ENCODE measurements around the gene ZDHHC4. TPM values are rescaled to one million over a fixed set of nuclear protein-coding genes. Genes with fewer than 3 reads are reported as not detected.

ZDHHC4 gene
- 26.7 and 28.3 TPM in 2 replicates for total RNA-seq

DNA sequence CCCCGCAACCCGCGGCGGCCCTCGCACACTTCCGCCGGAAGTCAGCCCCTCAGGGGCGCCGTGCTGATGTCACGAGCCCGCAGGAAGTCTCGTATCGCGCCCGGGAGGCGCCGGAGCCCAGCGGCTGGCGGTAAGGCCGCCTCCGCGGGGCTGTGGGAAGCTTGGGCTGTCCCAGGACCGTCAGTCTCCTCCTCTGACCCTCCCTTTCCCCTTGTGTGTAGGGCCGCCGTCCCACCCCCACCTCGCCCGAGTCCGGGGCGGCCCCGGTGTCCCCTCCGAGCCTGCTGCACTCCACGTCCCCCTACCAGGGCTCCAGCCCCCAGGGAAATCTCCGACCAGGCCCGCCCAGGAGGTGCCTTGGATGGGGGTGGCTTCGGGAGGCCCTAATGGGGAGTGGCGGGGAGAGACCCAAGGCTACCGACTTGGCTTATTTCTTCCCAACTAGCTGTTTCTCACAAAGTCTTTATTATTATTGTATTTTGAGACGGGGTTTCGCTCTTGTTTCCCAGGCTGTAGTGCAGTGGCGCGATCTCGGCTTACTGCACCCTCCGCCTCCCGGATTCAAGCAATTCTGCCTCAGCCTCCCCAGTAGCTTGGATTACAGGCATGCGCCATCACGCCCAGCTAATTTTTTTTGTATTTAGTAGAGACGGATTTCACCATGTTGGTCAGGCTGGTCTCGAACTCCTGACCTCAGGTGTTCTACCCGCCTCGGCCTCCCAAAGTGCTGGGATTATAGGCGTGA lies at the start of gene ZDHHC4:
Gene ZDHHC4 (plus strand): TSS at position 86 of the 745 bp plus-strand sequence. CDS start 3,108 bp downstream, outside the sequence.
- Mint-ChIP-seq H3K9me3 (no peaks in the 10 kb centered on the region), H3K4me1 (peaks cover 18% of the 10 kb centered on the region), H3K4me3 (peak within 1 kb of the TSS; percentile 84), H3K36me3 (ENCODE audit: low read depth) (peaks cover 25% of the 10 kb centered on the region), H3K27me3 (peaks cover 3% of the 10 kb centered on the region), H3K27ac (peak within 1 kb of the TSS; percentile 90)
- peak; percentile 96 for DNase-seq
- intact Hi-C loops (cut with micrococcal nuclease) = loop anchor here (1.0 to 5.0 kb wide), 2 partner anchors 13 to 60 kb away; partner anchors contain the start of genes INTS15 and ZNF316

DNA sequence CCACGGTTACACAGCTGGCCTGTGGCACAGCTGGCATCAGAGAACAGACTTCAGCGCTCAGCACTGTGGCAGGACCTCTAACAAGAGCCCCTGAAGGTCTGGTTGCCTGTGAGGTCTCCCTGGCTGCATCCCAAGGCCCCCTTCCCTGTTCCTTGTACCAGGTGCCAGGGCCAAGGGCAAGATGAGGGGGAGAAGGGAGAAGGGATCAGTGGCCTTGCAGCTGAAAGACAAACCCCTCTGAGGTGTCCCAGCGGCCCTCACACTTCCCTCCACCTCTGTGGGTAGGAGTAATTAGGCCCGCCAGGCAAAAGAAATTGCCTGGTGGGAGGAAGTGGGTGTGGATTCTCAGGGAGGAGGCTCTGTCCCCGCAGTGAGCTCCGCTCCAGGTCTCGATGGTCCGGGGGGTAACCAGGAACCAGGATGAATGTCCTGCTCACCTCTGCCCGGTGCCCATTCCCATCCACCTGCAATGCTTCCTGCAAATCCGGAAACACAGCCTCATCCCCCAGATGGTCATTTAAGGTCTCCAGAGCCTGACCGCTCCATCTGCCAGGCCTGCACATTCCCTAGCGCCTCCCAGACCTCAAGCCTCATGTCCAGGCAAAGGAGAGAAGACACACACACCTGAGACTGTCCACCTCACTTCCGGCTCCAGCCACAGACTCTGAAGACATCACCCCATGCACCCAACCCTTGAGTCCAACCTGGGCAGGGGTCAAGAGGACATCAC lies 48.7 kb upstream of the ZDHHC4 start:
- peaks cover 8% of the 10 kb centered on the region for H3K4me1 Mint-ChIP-seq
- intact Hi-C loops (cut with micrococcal nuclease) = no loop called here
- H3K27ac Mint-ChIP-seq = no peak overlapping the region
- H3K9me3 Mint-ChIP-seq = no peaks in the 10 kb centered on the region
- no peak overlapping the region for H3K4me3 Mint-ChIP-seq
- peaks cover 39% of the 10 kb centered on the region for H3K27me3 Mint-ChIP-seq
- H3K36me3 Mint-ChIP-seq (ENCODE audit: low read depth) = no peaks in the 10 kb centered on the region
- DNase-seq = no peak

DNA sequence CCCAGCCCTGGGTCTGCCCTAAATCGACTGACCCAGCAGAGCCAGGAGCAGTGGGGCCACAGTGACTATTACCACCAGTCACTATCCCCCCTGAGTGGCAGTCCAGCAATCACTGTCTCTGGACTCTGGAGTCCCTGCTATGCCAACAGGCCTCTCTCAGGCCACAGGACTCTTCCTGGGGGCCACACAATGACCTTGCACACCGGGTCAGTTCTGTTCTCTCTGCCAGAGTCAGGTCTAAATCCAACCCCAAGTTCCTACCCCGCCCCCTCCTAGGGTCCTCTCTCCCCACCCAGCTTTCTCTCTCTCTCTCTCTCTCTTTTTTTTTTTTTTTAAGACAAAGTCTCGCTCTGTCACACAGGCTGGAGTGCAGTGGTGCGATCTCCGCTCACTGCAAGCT lies 47.6 kb upstream of the ZDHHC4 start:
- Mint-ChIP-seq H3K36me3 (ENCODE audit: low read depth) (no peaks in the 10 kb centered on the region), H3K9me3 (no peaks in the 10 kb centered on the region), H3K4me3 (peak overlapping the region; percentile 59), H3K4me1 (peaks cover 15% of the 10 kb centered on the region), H3K27ac (no peak overlapping the region), H3K27me3 (peaks cover 40% of the 10 kb centered on the region)
- intact Hi-C loops (cut with micrococcal nuclease) = no loop called here
- no peak for DNase-seq

DNA sequence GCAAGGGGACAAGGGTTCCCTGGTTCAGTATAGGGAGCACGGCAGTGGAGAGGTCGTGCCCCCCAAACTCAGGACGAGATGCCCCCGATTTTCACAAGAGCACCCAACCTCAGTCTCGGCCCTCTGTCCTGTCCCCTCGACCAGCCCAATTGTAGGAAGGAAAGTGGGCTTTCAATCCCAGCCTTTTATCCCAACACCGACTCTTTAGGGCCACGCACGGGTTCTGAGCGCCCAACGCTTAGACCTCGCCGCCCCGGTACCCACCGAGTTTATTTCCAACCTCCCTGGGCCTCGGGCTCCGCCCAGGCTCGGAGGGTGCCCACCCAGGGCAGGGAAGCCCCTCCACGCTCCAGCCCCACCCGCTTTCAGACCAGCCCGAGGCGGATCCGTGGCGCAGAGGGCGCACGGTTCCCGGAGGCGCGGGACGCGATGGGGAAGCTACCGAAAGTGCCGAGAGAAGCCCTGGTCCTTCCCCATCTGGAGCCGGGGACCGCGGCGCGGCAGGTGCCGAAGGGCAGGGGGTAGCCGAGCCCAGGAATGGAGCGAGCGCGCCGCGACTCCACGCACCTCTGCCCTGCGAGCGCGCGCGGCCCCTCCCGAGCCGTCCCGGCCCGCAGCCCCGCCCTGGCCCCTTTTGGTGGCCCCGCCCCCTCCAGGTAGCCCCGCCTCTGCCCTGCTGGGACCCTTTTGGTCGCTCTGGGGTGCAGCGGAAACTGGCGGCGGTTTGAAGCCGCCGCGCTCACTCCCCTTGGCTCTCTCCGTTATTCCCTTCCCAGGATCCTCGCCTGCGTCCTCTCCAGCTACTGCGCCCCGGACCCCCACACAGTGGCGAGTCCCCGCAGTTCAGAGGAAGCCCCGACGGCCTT lies 46.4 kb upstream of the ZDHHC4 start:
- peaks cover 47% of the 10 kb centered on the region for H3K27me3 Mint-ChIP-seq
- intact Hi-C loops (cut with micrococcal nuclease) = no loop called here
- H3K4me1 Mint-ChIP-seq = peaks cover 15% of the 10 kb centered on the region
- DNase-seq = peak; percentile 81
- H3K4me3 Mint-ChIP-seq = peak overlapping the region; percentile 79
- no peaks in the 10 kb centered on the region for H3K9me3 Mint-ChIP-seq
- H3K27ac Mint-ChIP-seq = no peak overlapping the region
- H3K36me3 Mint-ChIP-seq (ENCODE audit: low read depth) = no peaks in the 10 kb centered on the region

DNA sequence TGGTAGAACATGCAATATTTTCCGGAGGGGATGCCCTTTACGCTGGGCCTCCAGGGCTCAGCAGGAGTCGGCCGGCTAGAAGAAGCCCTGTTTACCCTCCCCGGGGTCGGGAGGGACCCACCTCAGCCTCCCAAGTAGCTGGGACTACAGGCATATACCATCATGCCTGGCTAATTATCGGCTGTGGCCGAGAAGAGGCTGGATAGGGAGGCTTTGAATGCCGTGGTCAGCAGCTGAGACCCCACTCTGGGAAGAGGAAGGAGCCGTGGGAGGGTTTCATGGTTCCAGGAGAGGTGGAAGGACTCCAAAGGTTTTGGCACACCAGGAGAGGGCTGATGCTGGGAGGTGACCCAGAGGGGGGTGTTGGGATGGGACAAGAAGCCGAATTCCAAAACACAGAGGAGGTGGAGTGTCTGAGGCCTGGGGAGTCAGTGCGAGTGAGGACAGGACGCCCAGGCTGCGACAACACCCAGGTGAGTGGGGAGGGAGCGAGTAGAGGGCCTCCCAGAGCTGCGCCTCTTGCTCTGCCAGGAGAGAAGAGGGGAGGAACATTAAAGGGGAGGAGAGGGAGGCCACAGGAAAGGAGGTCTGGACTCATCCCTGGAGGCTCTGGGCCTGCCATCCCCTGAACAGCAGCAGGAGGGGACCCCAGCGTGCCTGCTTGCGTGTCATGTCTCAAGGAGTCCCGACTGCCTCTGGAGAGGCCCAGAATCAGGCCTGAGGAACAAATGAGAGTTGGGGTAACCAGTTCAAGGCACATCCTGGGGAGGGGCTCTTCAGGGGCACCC lies 45.6 kb upstream of the ZDHHC4 start:
- peaks cover 47% of the 10 kb centered on the region for H3K27me3 Mint-ChIP-seq
- intact Hi-C loops (cut with micrococcal nuclease) = no loop called here

DNA sequence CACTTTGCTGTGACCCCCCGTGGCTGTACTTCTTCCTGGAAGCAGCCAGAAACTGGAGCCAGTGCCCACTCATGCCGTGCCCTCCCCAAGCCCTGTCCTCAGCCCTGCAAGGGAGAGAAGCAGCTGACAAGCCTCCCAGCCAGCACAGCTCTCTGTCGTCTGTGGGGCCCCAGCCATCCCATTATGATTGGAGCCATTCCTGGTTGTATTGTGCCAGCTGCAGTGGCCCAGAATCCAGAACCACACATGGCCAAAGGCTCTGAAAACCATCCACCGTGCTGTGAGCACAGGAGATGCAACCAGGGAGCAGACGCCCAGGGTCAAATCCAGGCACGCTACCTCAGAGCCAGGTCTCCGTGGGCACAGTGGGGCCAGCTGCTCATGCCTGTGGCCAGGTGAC lies 44.7 kb upstream of the ZDHHC4 start:
- Mint-ChIP-seq H3K27ac (no peak overlapping the region), H3K36me3 (ENCODE audit: low read depth) (no peaks in the 10 kb centered on the region), H3K4me3 (peak overlapping the region; percentile 4), H3K9me3 (no peaks in the 10 kb centered on the region), H3K4me1 (peaks cover 9% of the 10 kb centered on the region), H3K27me3 (peaks cover 39% of the 10 kb centered on the region)
- intact Hi-C loops (cut with micrococcal nuclease) = no loop called here
- no peak for DNase-seq

More for the DNA sequence above, 45.6 kb upstream of the ZDHHC4 start:
- Mint-ChIP-seq H3K4me1 (peaks cover 13% of the 10 kb centered on the region), H3K4me3 (peak overlapping the region; percentile 79), H3K9me3 (no peaks in the 10 kb centered on the region), H3K27ac (no peak overlapping the region), H3K36me3 (ENCODE audit: low read depth) (no peaks in the 10 kb centered on the region)
- no peak for DNase-seq

DNA sequence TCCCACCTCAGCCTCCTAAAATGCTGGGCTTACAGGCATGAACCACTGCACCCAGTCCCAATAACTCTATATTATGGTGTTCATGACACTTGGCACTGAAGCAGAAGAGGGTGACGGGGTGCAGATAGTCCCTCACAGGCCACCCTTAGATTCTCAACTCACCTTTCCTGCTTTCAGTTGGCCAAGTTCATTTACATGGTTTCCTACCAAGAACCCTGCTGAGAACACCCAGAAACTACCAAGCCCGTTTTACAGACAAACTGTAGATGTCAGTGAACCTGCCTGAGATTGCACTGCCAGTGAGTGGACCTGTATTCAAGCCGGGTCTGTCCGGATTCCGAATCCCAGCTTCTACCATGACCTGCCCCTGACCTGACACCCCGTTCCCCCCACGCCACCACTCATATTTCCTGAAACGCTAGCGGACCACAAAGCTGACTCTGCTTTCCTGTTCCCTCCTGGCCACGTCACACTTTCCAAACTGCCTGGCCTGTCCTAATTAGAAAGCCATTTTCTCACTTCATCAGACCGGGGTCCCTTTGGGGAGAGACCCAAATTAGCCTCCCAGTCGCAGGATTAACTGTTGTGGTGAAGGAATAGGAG lies 43.3 kb upstream of the ZDHHC4 start:
- H3K27me3 Mint-ChIP-seq = peaks cover 42% of the 10 kb centered on the region
- intact Hi-C loops (cut with micrococcal nuclease) = no loop called here
- H3K9me3 Mint-ChIP-seq = no peaks in the 10 kb centered on the region
- H3K36me3 Mint-ChIP-seq (ENCODE audit: low read depth) = no peaks in the 10 kb centered on the region
- DNase-seq = peak; percentile 66
- H3K4me1 Mint-ChIP-seq = peaks cover 9% of the 10 kb centered on the region
- H3K27ac Mint-ChIP-seq = peak overlapping the region; percentile 10
- H3K4me3 Mint-ChIP-seq = peak overlapping the region; percentile 11

DNA sequence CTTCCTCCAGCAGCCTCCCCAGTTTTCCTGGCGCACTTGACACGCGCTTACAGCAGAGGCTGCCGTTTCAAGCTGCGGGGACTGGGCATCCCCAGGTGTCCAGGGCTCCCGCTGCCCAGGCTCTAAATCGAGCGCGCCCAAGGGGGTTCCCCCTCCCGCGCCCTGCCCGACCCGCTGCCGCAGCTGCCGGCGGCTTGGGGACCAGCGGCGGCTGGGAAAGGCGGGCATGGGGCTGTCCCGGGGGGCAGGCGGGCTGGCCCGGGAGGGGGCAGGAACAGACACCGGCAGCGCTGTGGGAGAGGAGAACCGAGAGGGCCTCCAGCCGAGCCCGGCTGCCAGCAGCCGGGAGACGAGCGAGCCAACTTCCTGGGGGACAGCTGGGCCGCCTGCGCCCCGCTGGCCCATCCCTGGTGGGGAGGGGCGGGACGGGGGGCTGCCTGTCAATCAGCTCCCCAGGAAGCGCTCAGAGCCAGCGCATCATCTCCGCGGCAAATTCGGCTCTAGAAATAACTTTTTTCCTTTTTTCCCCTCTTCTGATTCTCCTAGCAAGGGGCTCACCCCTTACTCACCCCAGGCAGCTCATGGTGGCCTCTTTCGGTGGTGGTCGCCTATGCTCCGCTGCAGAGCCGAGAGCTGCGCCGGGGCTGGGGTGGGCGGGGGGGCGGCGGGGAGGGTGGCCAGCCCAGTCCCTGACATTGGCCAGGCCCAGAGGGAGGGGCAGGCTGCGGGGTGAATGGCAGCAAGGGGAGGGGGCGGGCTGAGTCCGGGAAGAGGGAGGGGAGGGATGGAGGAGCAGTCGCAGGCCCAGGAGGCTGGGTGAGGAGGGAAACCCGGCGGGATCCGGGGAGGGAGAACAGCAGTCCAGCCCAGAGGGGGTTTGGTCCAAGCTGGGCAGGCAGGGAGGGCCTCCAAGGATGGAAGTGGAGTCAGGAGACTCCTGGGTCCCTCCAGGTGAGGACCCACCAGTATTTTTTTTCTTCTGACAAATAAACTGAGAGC lies 40.7 kb upstream of the ZDHHC4 start:
- intact Hi-C loops (cut with micrococcal nuclease) = no loop called here
- Mint-ChIP-seq H3K36me3 (ENCODE audit: low read depth) (no peaks in the 10 kb centered on the region), H3K27ac (no peak overlapping the region), H3K9me3 (no peaks in the 10 kb centered on the region), H3K27me3 (peaks cover 25% of the 10 kb centered on the region), H3K4me1 (peaks cover 7% of the 10 kb centered on the region), H3K4me3 (no peak overlapping the region)
- DNase-seq = no peak

DNA sequence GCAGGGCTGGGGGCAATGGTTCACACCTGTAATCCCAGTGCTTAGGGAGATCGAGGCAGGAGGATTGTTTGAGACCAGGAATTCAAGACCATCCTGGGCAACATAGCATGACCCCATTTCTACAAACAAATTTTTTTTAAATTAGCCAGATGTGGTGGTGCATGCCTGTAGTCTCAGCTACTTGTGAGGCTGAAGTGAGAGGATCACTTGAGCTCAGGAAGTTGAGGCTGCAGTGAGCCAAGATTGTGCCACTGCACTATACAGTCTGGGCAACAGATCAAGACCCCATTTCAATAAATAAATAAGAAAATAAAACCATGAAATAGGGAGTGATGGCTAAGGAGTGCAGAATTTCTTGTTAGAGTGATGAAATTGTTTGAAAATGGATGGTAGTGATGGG lies 34.9 kb upstream of the ZDHHC4 start:
- peaks cover 7% of the 10 kb centered on the region for H3K4me1 Mint-ChIP-seq
- no peaks in the 10 kb centered on the region for H3K36me3 Mint-ChIP-seq (ENCODE audit: low read depth)
- intact Hi-C loops (cut with micrococcal nuclease) = no loop called here

DNA sequence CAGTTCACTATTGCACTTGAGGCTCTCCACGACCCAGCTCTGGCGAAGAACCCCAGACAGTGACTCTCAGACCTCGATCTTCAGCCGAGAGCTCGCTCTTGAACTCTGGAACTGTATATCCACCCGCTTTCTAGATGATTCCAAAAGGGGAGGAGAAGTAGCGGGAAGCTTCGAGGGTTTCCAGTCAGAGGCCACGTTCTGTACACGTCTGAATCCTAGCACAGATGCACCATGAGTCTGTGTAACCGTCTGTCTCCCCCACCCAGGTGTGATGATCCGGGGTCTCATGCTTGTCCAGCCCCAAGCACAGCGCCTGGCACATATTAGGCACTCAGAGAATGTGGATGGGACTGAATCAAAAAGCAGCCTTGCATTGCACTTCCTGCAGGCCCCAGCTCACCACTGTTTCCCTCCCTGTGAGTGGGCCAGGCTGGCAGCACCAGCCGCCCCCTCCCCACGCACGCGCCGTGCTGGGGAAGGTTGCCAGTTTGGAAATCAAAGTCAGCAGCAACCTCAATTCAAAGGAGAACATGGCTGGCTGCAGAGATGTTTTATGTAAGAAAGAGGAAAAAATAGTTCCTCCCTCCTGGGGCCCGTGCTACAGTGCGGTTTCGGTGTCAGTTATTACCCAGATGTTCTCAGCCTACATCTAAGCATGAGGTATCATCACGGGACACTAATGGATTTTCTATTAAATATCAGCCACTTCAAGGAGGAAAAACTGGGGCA lies 31.7 kb upstream of the ZDHHC4 start:
- H3K4me3 Mint-ChIP-seq = no peak overlapping the region
- no peak overlapping the region for H3K27ac Mint-ChIP-seq
- no peaks in the 10 kb centered on the region for H3K36me3 Mint-ChIP-seq (ENCODE audit: low read depth)
- H3K4me1 Mint-ChIP-seq = peaks cover 7% of the 10 kb centered on the region
- intact Hi-C loops (cut with micrococcal nuclease) = no loop called here
- no peaks in the 10 kb centered on the region for H3K9me3 Mint-ChIP-seq
- no peaks in the 10 kb centered on the region for H3K27me3 Mint-ChIP-seq
- DNase-seq = no peak

More for the DNA sequence above, 34.9 kb upstream of the ZDHHC4 start:
- Mint-ChIP-seq H3K27me3 (peaks cover 12% of the 10 kb centered on the region), H3K4me3 (no peak overlapping the region), H3K9me3 (no peaks in the 10 kb centered on the region), H3K27ac (no peak overlapping the region)
- no peak for DNase-seq

DNA sequence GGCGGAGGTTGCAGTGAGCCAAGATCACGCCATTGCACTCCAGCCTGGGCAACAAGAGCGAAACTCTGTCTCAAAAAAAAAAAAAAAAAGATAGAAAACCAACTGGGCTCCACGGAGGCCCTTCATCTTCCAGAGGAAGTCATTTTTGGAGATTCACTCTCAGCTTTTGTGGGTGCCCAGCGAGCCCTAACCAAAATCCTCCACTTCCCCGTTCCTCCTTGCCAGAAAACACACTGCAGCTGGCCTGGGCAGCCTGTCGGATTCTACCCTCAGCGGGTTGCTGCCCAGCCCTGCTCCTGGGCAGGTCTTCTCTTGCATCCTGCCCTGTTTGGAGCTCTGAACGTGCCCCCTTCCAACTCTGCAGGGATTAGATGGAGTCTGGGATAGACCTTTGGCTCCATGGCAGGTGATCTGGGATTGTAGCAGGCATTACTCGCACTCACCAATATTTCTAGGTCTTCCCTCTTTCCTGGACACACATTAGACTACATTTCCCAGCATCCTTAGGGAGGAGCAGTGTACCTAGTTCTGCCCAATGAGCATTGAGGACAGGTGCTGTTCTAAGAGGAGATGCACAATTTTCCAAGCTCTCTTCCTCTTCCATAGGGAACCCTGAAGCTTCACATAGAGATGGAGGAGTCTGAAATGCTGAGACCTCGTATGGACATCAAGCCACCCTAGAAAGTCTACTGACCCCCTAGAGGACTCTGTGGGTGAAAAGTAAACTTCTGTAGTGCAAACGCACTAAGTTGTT lies 30.6 kb upstream of the ZDHHC4 start:
- intact Hi-C loops (cut with micrococcal nuclease) = no loop called here
- Mint-ChIP-seq H3K27ac (no peak overlapping the region), H3K4me1 (peaks cover 7% of the 10 kb centered on the region), H3K4me3 (no peak overlapping the region), H3K9me3 (no peaks in the 10 kb centered on the region), H3K27me3 (no peaks in the 10 kb centered on the region), H3K36me3 (ENCODE audit: low read depth) (no peaks in the 10 kb centered on the region)
- DNase-seq = no peak

Data from activated CD4-positive, alpha-beta T cell treated with anti-CD3 and anti-CD28 coated beads, Interleukin-2, amount 10 ng/mL, durations not matched to agents 24 days and 14 days (primary cell).